Memory B cell (primary cell): ENCODE data around the gene PAXX.
A peak's percentile ranks its signal among the peaks of the same experiment; 100 is the strongest.

ENCODE experiments used
- ATAC-seq: fragments of 150-1000 bp; cut with Tn5 transposase; 2 replicates; pipeline ENCODE4 v1.10.0; 2021; ENCODE audit warnings: low read depth, mild to moderate bottlenecking, moderate library complexity
- DNase-seq, 2 donors: peaks; one replicate each; pipeline ENCODE4 v3.0.0; 2022; ENCODE audit warnings: low spot score in 2 of 2
- H3K27ac Mint-ChIP-seq: one replicate; pipeline ENCODE4 v1.8.0; 2022; ENCODE audit warnings: mild to moderate bottlenecking, moderate library complexity, mixed read lengths
- H3K27me3 Mint-ChIP-seq: one replicate; pipeline ENCODE4 v1.8.0; 2022; ENCODE audit warnings: mixed read lengths
- H3K36me3 Mint-ChIP-seq: one replicate; pipeline ENCODE4 v1.8.0; 2022; ENCODE audit warnings: mild to moderate bottlenecking, mixed read lengths
- H3K4me1 Mint-ChIP-seq: one replicate; pipeline ENCODE4 v1.8.0; 2022; ENCODE audit warnings: mixed read lengths
- H3K4me3 Mint-ChIP-seq: one replicate; pipeline ENCODE4 v1.8.0; 2022; ENCODE audit warnings: mild to moderate bottlenecking, moderate library complexity, mixed read lengths
- H3K9me3 Mint-ChIP-seq: one replicate; pipeline ENCODE4 v1.8.0; 2022; ENCODE audit warnings: mixed read lengths

PAXX gene

DNA sequence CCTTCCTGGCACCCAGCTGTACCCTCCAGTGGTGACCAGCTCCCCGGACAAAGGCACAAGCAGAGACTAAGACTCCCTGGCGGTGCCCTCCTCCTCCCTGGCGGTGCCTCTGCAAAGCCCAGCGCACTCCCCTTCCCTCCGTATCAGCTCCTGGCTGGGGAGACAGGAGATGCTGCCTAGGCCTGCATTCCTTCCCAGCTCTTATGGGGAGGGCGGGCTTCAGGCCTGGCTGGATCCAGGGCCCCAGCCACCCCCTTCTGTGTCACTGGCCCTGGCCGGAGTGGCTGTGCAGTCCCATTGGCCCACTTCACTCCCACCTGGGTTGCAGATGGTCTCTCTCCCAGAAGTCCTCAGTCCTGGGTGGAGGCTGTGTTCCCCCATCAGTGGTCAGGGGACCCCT is 33.7 kb upstream of the PAXX start:
- peaks cover 5% of the 10 kb centered on the region for H3K4me1 Mint-ChIP-seq
- H3K27ac Mint-ChIP-seq, result no peak overlapping the region
- H3K9me3 Mint-ChIP-seq, result peaks cover 4% of the 10 kb centered on the region
- DNase-seq, result no peak
- H3K36me3 Mint-ChIP-seq, result peaks cover 4% of the 10 kb centered on the region
- peaks cover 20% of the 10 kb centered on the region for H3K27me3 Mint-ChIP-seq
- ATAC-seq, result no peak
- no peak overlapping the region for H3K4me3 Mint-ChIP-seq

DNA sequence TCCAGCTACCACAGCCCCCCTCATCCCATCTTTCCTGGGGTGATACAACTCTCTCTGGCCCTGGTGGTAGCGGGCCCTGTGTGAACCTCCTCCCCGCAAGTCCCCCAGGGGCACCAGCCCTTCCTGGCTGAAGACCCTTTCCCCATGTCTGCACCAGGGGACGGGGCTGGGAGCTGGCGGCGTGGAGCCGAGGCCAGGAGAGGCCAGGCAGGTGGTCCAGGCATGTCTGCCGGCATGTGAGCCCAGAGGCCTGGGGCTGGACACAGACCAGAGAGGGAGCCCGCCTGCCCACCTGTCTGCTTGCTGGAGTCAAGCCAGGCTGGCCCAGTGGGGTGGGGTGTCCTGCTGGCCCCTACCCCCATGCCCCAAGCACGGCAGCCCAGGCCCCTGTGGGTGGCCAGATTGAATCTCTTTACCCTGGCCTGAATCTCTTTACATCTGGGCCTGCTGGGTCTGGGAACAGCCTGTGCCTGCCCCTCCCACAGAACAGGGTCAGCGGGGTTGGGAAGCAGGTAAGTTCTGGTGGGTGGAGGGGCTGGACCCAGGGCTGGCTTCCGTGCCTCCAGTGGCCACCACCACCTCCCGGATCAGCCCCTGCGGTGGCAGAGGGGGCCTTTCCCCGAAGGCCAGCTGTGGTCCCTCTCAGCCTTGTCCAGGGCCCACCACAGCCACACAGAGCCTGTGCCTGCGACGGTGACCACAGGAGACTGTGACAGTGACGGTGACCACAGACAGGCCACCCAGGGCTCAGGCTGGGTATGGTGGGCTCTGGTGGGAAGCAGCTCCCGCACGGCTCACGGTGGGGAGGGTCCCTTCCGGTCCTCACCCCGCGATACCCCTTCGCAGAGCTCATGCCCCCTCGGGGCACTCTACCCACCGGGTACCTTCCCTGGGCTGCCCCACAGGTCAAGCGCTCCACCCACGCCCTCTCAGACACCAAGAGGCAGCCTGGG is 33.0 kb upstream of the PAXX start:
- H3K4me3 Mint-ChIP-seq, result no peak overlapping the region
- H3K27ac Mint-ChIP-seq, result no peak overlapping the region
- no peak for DNase-seq
- ATAC-seq, result no peak
- peaks cover 20% of the 10 kb centered on the region for H3K27me3 Mint-ChIP-seq
- H3K9me3 Mint-ChIP-seq, result peaks cover 4% of the 10 kb centered on the region
- peaks cover 4% of the 10 kb centered on the region for H3K36me3 Mint-ChIP-seq
- H3K4me1 Mint-ChIP-seq, result peaks cover 5% of the 10 kb centered on the region

DNA sequence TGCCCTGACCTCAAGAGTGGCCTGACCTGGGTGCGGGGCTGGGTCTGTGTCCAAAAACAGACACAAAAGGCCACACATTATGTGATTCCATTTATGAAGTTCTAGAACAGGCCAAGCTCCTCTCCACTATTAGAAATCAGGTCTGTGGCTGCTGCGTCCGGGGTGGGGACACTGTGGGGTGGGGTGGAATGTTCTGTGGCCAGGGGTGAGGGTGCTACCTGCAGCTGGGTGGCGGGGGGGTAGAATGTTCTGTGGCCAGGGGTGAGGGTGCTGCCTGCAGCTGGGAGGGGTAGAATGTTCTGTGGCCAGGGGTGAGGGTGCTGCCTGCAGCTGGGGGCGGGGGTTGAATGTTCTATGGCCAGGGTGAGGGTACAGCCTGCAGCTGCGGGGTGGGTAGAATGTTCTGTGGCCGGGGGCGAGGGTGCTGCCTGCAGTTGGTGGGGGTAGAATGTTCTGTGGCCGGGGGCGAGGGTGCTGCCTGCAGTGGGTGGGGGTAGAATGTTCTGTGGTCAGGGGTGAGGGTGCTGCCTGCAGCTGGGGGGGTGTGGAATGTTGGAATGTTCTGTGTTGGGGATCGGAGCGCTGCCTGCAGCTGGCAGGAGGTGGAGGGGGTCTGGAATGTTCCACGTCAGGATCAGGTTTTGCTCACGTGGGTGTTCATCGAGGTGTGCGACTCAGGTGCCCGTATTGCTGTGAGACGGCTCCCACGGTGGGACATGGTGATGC is 31.8 kb upstream of the PAXX start:
- Mint-ChIP-seq H3K27me3 (peaks cover 13% of the 10 kb centered on the region), H3K4me3 (no peak overlapping the region), H3K27ac (no peak overlapping the region), H3K9me3 (peaks cover 4% of the 10 kb centered on the region), H3K4me1 (peaks cover 6% of the 10 kb centered on the region), H3K36me3 (peaks cover 4% of the 10 kb centered on the region)
- ATAC-seq (no peak), DNase-seq (no peak)

DNA sequence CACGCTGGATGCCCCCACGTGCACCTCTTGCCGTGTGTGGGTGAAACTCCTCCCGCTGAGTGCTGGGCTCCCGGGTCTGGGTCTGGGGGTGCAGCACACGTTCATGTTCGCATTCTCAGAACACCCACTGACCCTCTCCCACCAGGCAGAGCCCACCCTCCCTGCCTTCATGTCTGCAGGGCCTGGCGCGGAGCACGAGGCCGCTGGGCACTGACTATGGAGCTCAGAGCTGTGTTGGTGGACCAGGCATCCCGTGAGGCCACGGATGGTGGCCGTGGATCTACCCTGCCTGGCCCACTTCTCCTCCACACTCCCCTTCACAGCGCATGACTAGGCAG is 31.3 kb upstream of the PAXX start:
- Mint-ChIP-seq H3K36me3 (peaks cover 4% of the 10 kb centered on the region), H3K27me3 (peaks cover 17% of the 10 kb centered on the region), H3K4me1 (peaks cover 10% of the 10 kb centered on the region), H3K27ac (no peak overlapping the region), H3K4me3 (no peak overlapping the region), H3K9me3 (peaks cover 4% of the 10 kb centered on the region)
- ATAC-seq (no peak), DNase-seq (no peak)

DNA sequence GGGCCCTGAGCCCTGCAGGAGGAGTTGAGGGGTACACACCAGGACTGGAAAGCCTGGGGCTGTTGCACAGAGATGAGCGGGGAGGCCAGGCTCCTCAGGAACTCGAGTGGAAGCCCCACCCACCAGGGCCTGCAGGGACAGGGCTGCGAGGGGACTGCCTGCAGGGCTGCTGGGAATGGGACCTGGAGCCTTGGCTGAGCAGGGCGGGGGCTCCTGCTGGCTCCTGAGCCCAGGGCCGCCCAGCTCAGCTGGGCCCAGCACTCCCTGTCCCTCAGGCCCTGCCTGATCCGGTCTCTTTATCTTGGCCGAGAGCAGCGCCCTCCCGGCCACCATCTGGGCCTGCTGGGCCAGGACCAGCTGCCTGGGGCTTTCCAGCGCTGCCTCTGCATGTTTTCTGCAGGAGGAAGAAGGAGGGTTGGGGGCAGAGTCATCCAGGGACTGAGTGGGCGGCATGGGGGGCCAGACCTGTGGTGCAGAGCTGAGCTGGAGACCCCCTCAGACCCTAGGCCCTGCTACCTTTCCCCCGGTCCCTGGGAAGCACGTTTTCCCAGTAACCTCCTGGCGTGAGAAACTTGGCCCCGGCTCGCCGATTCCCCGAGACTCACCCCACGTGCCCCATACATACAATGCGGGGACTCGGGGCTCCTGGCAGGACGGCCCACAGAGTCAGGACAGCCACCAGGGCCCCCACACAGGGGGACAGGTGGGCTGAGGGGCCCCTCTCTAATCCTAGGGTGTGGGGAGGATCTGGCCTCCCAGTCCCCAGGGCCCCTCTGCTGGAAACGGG is 30.8 kb upstream of the PAXX start:
- DNase-seq, result no peak
- Mint-ChIP-seq H3K4me1 (peaks cover 14% of the 10 kb centered on the region), H3K9me3 (peaks cover 4% of the 10 kb centered on the region), H3K27ac (no peak overlapping the region), H3K36me3 (peaks cover 4% of the 10 kb centered on the region), H3K4me3 (no peak overlapping the region), H3K27me3 (peaks cover 16% of the 10 kb centered on the region)
- no peak for ATAC-seq

DNA sequence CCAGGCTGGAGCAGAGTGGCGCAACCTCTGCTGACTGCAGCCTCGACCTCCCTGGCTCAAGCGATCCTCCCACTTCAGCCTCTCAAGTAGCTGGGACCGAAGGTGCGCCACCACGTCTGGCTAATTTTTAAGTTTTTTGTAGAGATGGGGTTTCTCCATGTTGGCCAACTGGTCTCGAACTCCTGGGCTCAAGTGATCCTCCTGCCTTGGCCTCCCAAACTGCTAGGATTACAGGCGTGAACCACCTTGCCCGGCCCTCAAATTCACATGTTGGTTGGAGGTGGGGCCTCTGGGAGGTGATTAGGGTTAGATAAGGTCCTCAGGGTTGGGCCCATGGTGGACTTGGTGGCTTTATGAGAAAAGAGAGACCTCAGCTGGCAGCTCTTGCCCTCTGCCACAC is 30.1 kb upstream of the PAXX start:
- Mint-ChIP-seq H3K27me3 (peaks cover 13% of the 10 kb centered on the region), H3K9me3 (no peaks in the 10 kb centered on the region), H3K27ac (no peak overlapping the region), H3K36me3 (no peaks in the 10 kb centered on the region), H3K4me3 (no peak overlapping the region), H3K4me1 (peaks cover 11% of the 10 kb centered on the region)
- DNase-seq (no peak), ATAC-seq (no peak)

DNA sequence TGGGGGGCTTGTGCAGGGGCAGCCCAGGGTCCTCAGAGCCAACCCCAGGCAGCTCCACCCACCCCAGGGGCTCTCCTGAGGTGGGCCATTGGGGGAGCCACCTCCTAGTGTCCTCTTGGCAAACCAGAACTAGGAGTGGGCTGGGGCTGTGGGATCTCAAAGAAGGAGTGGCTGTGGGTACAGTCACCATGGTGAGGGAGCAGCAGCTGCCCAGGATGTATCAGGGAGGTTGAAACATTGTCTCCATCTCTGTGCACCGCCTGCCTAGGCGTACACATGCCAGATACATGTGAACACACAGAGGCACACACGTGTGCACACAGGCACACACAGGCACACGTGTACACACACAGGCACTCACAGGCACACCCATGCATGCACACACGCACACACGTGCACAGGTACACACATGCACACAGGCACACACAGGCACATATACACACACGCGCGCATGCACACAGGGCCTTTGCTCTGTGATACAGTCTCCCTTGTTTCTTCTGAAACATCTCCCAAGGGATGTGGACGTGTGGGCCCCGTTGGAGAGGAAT is 29.4 kb upstream of the PAXX start:
- Mint-ChIP-seq H3K9me3 (no peaks in the 10 kb centered on the region), H3K27ac (no peak overlapping the region), H3K27me3 (peaks cover 13% of the 10 kb centered on the region), H3K4me1 (peaks cover 11% of the 10 kb centered on the region), H3K36me3 (no peaks in the 10 kb centered on the region), H3K4me3 (no peak overlapping the region)
- DNase-seq (no peak), ATAC-seq (no peak)

DNA sequence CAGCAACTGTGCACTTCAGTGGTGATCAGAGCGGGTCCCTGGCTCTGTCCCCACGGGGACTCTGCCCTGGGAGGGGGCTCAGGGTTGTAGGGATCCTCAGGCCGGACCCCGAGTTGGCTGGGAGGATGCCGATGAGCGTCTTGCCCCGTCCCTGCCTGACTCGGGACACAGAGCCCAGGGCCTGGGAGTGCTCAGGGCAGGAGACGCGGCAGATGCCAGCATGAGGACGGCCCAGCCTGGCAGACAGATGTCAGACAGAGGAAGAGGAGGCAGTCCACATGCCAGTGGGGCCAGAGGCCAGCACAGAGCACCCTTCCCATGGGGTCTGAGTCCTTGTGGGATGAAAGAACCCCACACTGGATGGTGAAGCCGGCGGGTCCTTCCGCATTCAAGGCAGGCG is 28.9 kb upstream of the PAXX start:
- Mint-ChIP-seq H3K27ac (no peak overlapping the region), H3K9me3 (no peaks in the 10 kb centered on the region), H3K27me3 (peaks cover 14% of the 10 kb centered on the region), H3K36me3 (no peaks in the 10 kb centered on the region), H3K4me1 (peaks cover 11% of the 10 kb centered on the region), H3K4me3 (no peak overlapping the region)
- no peak for DNase-seq
- no peak for ATAC-seq

DNA sequence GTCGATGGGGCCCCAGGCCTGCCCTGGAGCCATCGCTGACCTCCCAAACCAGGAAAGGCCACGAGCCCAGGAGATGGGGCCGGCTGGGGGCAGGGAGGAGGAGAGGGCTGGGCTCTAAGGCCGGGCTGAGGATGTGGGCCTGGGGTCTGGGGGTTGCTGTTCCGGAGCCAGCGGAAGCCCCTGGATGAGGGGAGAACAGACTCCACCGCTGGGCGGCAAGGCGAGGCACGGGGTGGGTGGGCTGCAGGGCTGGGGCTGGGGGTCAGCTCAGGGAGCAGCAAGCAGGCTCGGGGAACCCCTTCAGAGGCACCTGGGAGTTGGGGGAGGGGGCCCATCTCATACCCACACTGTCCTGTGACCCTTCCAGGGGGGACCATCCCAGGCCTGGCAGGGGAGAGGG is 28.5 kb upstream of the PAXX start:
- no peaks in the 10 kb centered on the region for H3K36me3 Mint-ChIP-seq
- peaks cover 11% of the 10 kb centered on the region for H3K4me1 Mint-ChIP-seq

DNA sequence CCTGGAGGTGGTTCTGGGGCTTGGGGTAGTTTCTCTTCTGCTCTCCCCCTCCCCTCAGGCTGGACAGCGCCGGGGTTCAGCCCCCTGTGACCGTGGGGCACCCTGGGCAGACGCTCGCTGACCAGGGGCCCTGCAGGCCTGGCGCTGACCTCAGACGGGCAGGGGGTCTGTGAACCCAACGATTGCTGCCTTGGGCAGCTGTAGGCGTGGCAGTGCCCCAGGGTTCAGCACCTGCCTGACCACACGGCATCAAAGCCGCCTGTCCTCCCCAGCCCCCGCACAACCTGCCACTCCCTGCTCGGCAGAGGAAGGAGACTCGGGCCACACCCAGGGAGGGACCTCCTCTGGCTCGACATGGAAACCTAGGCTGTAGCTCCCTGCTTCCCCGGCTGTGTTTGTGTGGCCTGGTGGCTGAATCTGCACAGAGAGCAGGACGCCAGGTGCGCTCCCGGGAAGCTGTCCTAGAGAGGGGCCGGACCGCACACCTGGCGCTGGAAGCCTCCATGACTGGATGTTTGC is 28.0 kb upstream of the PAXX start:
- Mint-ChIP-seq H3K9me3 (no peaks in the 10 kb centered on the region), H3K36me3 (no peaks in the 10 kb centered on the region), H3K4me1 (peaks cover 11% of the 10 kb centered on the region), H3K27me3 (peaks cover 10% of the 10 kb centered on the region), H3K27ac (no peak overlapping the region), H3K4me3 (no peak overlapping the region)
- DNase-seq, result no peak
- no peak for ATAC-seq

More for the DNA sequence above, 28.5 kb upstream of the PAXX start:
- peaks cover 11% of the 10 kb centered on the region for H3K27me3 Mint-ChIP-seq
- DNase-seq (no peak), ATAC-seq (no peak)
- H3K4me3 Mint-ChIP-seq, result no peak overlapping the region
- no peaks in the 10 kb centered on the region for H3K9me3 Mint-ChIP-seq
- H3K27ac Mint-ChIP-seq, result no peak overlapping the region

DNA sequence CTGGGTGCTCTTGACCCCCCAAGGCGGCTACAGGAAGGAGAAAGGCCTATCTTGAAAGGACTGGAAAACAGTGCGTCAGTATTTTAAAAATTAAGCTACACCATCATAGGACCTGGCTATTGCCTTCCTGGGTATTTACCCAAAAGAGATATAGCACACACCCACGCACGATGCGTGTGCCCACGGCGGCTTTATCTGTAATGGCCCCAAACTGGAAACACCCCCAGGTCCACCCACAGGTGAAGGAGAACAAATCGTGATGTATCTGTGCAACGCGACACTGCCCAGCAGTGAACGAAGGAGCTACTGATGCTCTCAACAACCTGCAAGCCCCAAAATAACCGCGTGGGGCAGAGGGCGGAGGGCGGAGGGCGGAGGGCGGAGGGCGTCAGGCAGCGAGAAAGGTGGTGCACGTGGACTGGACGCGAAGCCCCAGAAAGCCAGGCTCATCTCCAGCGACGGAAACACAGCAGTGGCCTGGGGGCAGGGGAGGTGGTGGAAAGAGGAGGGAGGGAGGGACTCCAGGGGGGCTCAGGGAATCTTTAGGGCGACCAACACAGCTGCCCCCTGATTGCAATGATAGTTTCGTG is 27.3 kb upstream of the PAXX start:
- no peak overlapping the region for H3K27ac Mint-ChIP-seq
- H3K4me1 Mint-ChIP-seq, result peaks cover 11% of the 10 kb centered on the region
- no peaks in the 10 kb centered on the region for H3K9me3 Mint-ChIP-seq
- no peak for ATAC-seq
- DNase-seq, result no peak
- no peak overlapping the region for H3K4me3 Mint-ChIP-seq
- H3K36me3 Mint-ChIP-seq, result no peaks in the 10 kb centered on the region
- peaks cover 11% of the 10 kb centered on the region for H3K27me3 Mint-ChIP-seq

DNA sequence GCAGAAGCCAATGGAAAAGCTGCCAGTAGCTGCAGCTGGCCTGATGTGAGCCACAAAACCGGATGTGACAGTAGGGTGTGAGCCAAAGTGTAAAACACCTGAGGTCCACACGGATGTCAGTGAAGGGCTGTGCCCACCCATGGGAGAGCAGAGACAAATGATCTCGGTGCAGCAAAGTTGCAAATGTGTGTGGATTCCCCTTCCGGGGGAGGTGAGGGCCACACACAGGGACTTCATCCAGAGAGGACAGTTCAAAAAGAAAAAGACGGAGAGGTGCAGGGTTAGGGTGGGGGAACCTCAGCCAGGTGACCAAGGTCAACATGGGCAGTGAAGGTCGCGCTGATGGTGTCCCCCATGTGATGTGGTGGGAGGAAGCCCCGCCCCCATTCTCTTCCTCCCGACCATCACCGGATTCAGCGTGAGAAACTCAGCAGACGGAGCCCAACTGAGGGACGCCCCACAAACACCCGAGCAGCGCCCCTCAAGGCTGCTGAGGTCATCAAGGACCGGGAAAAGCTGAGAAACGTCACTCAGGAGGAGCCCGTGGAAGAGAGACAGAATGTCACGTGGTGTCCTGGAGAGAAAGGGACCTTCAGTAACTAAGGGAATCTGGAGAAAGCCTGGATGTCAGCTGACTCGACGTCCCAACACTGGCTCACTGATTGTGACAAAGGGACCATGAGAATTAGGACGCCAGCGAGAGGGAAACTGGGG is 26.3 kb upstream of the PAXX start:
- Mint-ChIP-seq H3K4me3 (peak overlapping the region; percentile 19), H3K9me3 (no peaks in the 10 kb centered on the region), H3K27ac (no peak overlapping the region), H3K4me1 (peaks cover 11% of the 10 kb centered on the region), H3K36me3 (no peaks in the 10 kb centered on the region), H3K27me3 (peaks cover 9% of the 10 kb centered on the region)
- ATAC-seq (peak; percentile 64), DNase-seq (no peak)
